Left lung (tissue), 10 donors: ENCODE data around the gene CDK2AP2. TPM values are rescaled to one million over a fixed set of nuclear protein-coding genes. Genes with fewer than 3 reads are reported as not detected.

Experiments used
- ATAC-seq: fragments of 200-7000 bp; cut with Tn5 transposase; one replicate; pipeline ENCODE4 v1.9.1; 2020; ENCODE audit warnings: moderate library complexity
- DNase-seq, 4 donors: peaks; one replicate each; pipeline ENCODE4 v3.0.0-alpha.2; 2013 to 2020
- H3K27ac ChIP-seq, 2 donors: fragments of 200-600 bp; sonication (generic) in 1 of 2; one replicate each; pipeline versions ENCODE4 v1.5.0 to v1.8.0; 2020 to 2021
- H3K27me3 ChIP-seq, 2 donors: fragments of 200-600 bp; sonication (generic) in 1 of 2; one replicate each; pipeline versions ENCODE4 v1.5.0 to v1.8.0; 2020 to 2021
- H3K36me3 ChIP-seq, 2 donors: fragments of 200-600 bp; sonication (generic) in 1 of 2; one replicate each; pipeline versions ENCODE4 v1.5.0 to v1.8.0; 2020 to 2021
- H3K4me1 ChIP-seq, 2 donors: fragments of 200-600 bp; one replicate each; pipeline ENCODE4 v1.8.0; 2021
- H3K4me3 ChIP-seq, 2 donors: fragments of 200-600 bp; sonication (generic) in 1 of 2; one replicate each; pipeline versions ENCODE4 v1.5.0 to v1.8.0; 2020 to 2021; ENCODE audit warnings: mild to moderate bottlenecking in 1 of 2
- H3K9me3 ChIP-seq, 2 donors: fragments of 200-600 bp; sonication (generic) in 1 of 2; one replicate each; pipeline versions ENCODE4 v1.5.0 to v1.8.0; 2020 to 2021
- intact Hi-C, 2 donors: fragments of 100-400 bp; cut with DNase I; formaldehyde crosslinking; loops; one replicate each; pipeline versions ENCODE4 v1.11.2 to v1.14.2; 2022
- polyA plus RNA-seq, 6 donors: library from polyadenylated mRNA; unstranded; fragments of 120-200 nt; gene quantifications; one replicate each; pipeline ENCODE4 v1.2.1, GENCODE V29; 2013; ENCODE audit not compliant: insufficient read length in 6 of 6
- total RNA-seq, 2 donors: library from RNA; stranded (reverse); fragmentation: NEBNext Ultra II Directional; extraction: Animal tissue kit (Norgen Biotek cat#: 25700); gene quantifications; one replicate each; pipeline ENCODE4 v1.2.1, GENCODE V29; 2021
- TF ChIP-seq, protein P1 (sequence below), 2 donors: fragments of 200-600 bp; sonication (generic) in 1 of 2; IDR thresholded peaks; one replicate each; pipeline versions ENCODE4 v1.5.0 to v1.8.0; 2021; ENCODE audit warnings: antibody characterized with exemption in 2 of 2
- donor health status: DM: no; HTN: yes; CAD: no.
- donor health status: DM: no; HTN: no; CAD: no.

Gene CDK2AP2
- total and polyA plus RNA-seq, 8 donors, result 25.8 to 92.8 (median 33.4) TPM

DNA sequence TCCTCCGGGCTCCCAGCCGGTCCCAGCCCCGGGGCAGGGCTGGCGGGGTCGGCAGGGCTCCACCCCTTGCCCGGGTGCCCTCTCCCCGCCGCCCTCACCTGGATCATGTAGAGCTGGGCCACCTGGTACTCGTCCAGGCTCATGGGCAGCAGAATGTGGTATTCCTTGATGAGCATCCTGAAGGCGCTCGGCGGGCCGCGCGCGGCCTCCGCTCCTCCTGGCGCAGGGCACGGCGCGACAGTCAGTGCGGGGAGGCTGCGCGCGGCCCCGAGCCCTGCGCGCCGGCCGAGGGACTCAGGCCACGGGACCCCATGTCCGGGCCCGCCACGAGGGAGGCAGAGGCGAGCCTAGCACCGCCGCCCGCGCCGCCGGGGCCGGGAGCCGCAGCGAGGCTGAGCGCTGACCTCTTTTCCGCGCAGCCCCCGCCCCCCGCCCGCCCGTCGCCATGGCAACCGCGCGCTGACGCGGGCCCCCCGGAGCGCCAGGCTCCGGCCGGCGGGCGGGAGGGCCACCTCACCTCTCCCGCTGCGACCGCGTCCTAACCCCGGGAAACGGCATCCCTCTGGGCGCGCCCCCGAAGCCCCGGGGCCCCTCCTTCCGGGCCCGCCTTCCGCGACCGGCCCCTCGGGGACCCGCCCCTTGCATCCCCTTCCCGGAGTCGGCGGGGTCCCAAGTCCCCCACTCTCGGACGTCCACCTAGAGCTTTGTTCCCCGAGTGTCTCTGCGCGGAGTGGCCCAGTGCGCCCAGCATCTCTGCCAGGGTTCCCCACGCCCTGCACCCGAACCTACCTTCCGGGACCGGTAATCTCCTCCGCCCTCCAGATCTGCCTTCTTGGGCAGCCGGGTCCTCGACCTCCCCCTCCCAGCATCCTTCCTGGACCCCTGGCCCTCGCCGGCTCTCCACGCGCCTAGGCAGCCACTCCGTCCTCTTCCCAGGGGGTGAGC lies 3.7 kb downstream of the CDK2AP2 start:
- Histone ChIP-seq H3K36me3 (peaks cover 0 to 34% of the 10 kb centered on the region in 2 donors), H3K4me1 (peaks cover 24 to 65% of the 10 kb centered on the region in 2 donors), H3K4me3 (peak overlapping the region; percentile 50 to 94), H3K27me3 (peaks cover 0 to 20% of the 10 kb centered on the region in 2 donors), H3K27ac (peak overlapping the region; percentile 88 to 92), H3K9me3 (no peaks in the 10 kb centered on the region)
- TF ChIP-seq, protein P1, sequence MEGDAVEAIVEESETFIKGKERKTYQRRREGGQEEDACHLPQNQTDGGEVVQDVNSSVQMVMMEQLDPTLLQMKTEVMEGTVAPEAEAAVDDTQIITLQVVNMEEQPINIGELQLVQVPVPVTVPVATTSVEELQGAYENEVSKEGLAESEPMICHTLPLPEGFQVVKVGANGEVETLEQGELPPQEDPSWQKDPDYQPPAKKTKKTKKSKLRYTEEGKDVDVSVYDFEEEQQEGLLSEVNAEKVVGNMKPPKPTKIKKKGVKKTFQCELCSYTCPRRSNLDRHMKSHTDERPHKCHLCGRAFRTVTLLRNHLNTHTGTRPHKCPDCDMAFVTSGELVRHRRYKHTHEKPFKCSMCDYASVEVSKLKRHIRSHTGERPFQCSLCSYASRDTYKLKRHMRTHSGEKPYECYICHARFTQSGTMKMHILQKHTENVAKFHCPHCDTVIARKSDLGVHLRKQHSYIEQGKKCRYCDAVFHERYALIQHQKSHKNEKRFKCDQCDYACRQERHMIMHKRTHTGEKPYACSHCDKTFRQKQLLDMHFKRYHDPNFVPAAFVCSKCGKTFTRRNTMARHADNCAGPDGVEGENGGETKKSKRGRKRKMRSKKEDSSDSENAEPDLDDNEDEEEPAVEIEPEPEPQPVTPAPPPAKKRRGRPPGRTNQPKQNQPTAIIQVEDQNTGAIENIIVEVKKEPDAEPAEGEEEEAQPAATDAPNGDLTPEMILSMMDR (IDR thresholded peaks at IDR 0.05), result no peak
- peak in 3 of 4 donors; percentile 23 to 83 (median 53) for DNase-seq
- intact Hi-C loops, result no loop called here
- no peak for ATAC-seq

DNA sequence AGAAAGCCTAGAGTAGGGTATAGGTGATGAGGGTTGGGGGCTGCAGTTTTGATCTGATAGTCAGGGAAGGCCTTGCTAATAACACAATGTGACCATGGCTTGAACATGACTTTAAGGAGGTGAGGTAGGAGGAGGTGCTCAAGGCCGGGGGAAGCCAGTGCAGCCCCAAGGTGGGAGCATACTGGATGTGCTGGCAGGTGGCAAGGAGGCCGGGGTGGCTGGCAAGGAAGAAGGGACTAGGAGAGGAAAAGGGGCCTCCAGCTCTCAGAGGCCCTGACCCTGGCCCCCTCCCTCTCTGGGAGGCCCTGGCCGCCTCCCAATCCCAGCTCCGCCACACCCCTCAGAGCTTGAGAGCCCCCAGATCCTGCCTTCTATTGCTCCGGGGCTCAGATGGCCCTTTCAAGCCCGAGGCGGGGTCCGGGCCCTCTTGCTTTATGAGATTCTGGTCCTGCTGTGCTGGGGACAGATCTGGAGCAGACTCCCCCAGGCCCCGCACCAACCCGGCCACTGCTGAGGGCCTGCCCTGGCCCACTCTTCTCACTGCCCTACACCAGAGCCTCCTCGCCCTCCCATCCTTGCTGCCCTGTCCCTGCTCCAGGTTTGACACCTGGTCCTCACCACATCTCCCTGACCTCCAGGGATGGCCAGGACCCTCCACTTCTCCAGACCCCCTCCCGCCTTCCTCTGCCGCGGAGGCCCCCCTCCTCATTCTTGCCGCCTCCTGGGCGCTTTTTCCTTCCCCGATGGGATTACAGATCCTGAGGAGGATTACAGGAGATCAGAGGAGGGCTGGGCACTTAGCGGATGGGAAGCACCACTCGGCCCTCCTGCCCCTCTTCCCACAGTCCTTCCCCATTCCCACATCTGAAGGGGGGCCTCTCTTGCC lies 4.6 kb downstream of the CDK2AP2 start:
- TF ChIP-seq, protein P1 (IDR thresholded peaks at IDR 0.05), result no peak
- Histone ChIP-seq H3K27me3 (peaks cover 0 to 20% of the 10 kb centered on the region in 2 donors), H3K4me3 (peak overlapping the region; percentile 50 to 94), H3K36me3 (peaks cover 0 to 43% of the 10 kb centered on the region in 2 donors), H3K4me1 (peaks cover 24 to 59% of the 10 kb centered on the region in 2 donors), H3K9me3 (no peaks in the 10 kb centered on the region), H3K27ac (no peak overlapping the region)
- DNase-seq, result peak in 1 of 4 donors; percentile 69
- intact Hi-C loops, result no loop called here
- ATAC-seq, result no peak

DNA sequence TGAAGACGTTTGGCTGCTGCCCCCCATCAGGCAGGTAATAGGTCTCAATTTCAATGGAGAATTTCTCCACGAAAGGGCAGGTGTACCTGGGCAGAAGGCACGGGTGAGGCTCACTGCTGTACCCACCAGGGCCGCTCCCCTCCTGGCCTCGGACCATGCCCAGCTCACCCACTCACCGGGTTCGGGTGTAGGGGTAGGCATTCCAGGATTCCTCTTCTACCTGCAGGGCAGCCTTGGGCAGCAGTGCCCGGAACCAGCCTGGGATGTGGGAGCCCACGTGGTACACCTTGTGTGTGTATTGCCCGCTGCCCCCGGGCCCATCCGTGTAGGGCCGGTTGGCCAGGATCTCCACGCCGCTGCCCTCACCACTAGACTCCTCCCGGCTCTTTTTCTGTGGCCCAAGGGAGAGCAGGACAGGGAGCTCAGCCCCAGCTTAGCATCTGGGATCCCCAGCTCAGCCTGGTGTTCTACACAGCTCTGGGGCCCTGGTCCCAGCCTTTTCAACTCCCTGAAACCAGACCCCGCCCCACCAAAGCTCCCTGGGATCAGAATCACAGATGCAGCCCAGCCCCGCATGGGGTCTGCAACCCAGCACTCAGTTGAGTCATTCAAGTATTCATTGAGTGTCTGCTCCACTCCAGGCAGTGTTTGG lies 5.5 kb downstream of the CDK2AP2 start:
- no peak overlapping the region for H3K4me3 ChIP-seq
- H3K27ac ChIP-seq, result no peak overlapping the region
- ATAC-seq, result no peak
- peaks cover 0 to 52% of the 10 kb centered on the region in 2 donors for H3K36me3 ChIP-seq
- peak in 1 of 4 donors; percentile 63 for DNase-seq
- no peaks in the 10 kb centered on the region for H3K9me3 ChIP-seq
- H3K27me3 ChIP-seq, result peaks cover 0 to 20% of the 10 kb centered on the region in 2 donors
- intact Hi-C loops, result no loop called here
- peaks cover 23 to 56% of the 10 kb centered on the region in 2 donors for H3K4me1 ChIP-seq
- TF ChIP-seq, protein P1 (IDR thresholded peaks at IDR 0.05), result no peak

DNA sequence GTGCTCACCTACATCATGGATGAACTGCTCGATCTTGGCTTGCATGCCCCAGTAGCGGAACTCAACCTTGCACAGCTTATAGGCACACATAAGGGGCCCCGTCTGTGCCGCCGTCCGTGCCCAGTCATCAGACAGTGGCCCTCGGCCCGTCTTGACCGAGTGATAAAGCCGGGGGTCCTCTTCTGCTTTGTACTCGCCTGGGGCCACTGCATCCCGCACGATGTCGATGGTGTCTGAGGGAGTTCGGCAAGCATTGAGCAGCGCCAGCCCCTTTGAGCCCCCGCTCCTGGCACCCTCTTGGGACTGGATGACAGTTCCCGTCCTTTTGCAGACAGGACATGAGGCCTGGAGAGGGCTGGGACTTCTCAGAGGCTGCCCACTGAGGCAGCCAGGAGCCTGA lies 6.1 kb downstream of the CDK2AP2 start:
- ATAC-seq, result no peak
- intact Hi-C loops, result no loop called here

More for the DNA sequence above, 6.1 kb downstream of the CDK2AP2 start:
- DNase-seq, result peak in 1 of 4 donors; percentile 69
- TF ChIP-seq, protein P1 (IDR thresholded peaks at IDR 0.05), result no peak
- Histone ChIP-seq H3K4me3 (no peak overlapping the region), H3K4me1 (peaks cover 17 to 50% of the 10 kb centered on the region in 2 donors), H3K27ac (no peak overlapping the region), H3K36me3 (peaks cover 0 to 54% of the 10 kb centered on the region in 2 donors), H3K9me3 (no peaks in the 10 kb centered on the region), H3K27me3 (peaks cover 0 to 20% of the 10 kb centered on the region in 2 donors)
